ENCODE results near the gene C19orf85.

C19orf85 gene

GRCh38 chr19:55464662-55465054, at the start of gene C19orf85:
Gene C19orf85 (minus strand): TSS chr19:55464751. CDS start chr19:55464554, 197 bp downstream.
- Histone ChIP-seq H3K9ac (ENCODE audit: low read depth, low read length) (peak within 1 kb of the TSS; percentile 7; the same call in 1 of the 2 replicates), H3K36me3 (ENCODE audit: insufficient read depth, low read length) (no peaks in the 10 kb centered on the region), H4K20me1 (ENCODE audit: insufficient read depth, low read length) (0 out of 2 replicates have a peak, but pooled peaks cover 4% of the 10 kb centered on the region), H3K79me2 (ENCODE audit: insufficient read depth, low read length) (peaks cover 17% of the 10 kb centered on the region), H3K4me1 (ENCODE audit: insufficient read depth, low read length) (peaks cover 38% of the 10 kb centered on the region), H3K27me3 (ENCODE audit: insufficient read depth, low read length, poor library complexity) (no peaks in the 10 kb centered on the region), H3K4me3 (ENCODE audit: low read depth in 1 of 2, low read length in 2 of 2) (no peak within 1 kb of the TSS), H2AFZ (ENCODE audit: low read depth, low read length) (no peak within 1 kb of the TSS), H3K4me2 (ENCODE audit: insufficient read depth, low read length) (no peak within 1 kb of the TSS), H3K27ac (ENCODE audit: low read length) (no peak within 1 kb of the TSS), H3K9me3 (ENCODE audit: insufficient read depth, low read length, severe bottlenecking) (no peaks in the 10 kb centered on the region)
- DNase-seq (no peak), ATAC-seq (ENCODE audit: insufficient read depth, low read depth) (no peak)
- TF ChIP-seq CTCF (IDR thresholded peaks at IDR 0.05; ENCODE audit: borderline replicate concordance, extremely low read depth, low read length, poor library complexity, severe bottlenecking): no peak
- TF ChIP-seq EZH2 (IDR thresholded peaks at IDR 0.05; ENCODE audit: borderline replicate concordance, low read depth, low read length, severe bottlenecking): no peak

- TF ChIP-seq EZH2 (IDR thresholded peaks at IDR 0.05; ENCODE audit: borderline replicate concordance, low read depth, low read length, severe bottlenecking) (no peak), CTCF (IDR thresholded peaks at IDR 0.05; ENCODE audit: borderline replicate concordance, extremely low read depth, low read length, poor library complexity, severe bottlenecking) (no peak)
- DNase-seq: no peak
Observed at GRCh38 chr19:55508120-55508519, 43.6 kb upstream of the C19orf85 start.

DNA sequence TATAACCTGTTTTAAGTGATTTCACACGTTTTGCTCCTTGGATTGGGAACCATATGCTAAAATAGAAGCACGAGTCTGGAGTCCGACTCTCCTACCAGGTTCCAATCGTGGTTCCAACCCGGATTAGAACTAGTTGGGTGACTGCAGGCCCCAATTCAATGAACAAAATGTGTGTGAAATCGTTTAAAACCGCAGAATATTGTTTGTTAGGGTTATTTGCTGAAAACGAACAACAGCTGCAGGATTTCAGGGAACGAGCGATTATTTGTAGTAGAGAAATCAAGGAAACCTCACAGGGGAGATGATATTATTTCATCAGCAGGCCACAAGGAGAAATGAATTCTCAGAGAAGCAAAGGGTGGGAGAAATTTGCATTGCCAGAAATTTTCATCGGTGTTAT, 40.4 kb upstream of the C19orf85 start:
- H3K27me3 ChIP-seq (ENCODE audit: insufficient read depth, low read length, poor library complexity): no peaks in the 10 kb centered on the region

More at GRCh38 chr19:55508120-55508519, 43.6 kb upstream of the C19orf85 start:
- Histone ChIP-seq H3K4me3 (ENCODE audit: low read depth in 1 of 2, low read length in 2 of 2) (no peak overlapping the region), H3K27me3 (ENCODE audit: insufficient read depth, low read length, poor library complexity) (no peaks in the 10 kb centered on the region), H3K4me1 (ENCODE audit: insufficient read depth, low read length) (peaks cover 17% of the 10 kb centered on the region), H3K9ac (ENCODE audit: low read depth, low read length) (no peak overlapping the region), H3K9me3 (ENCODE audit: insufficient read depth, low read length, severe bottlenecking) (peaks cover 1% of the 10 kb centered on the region), H3K79me2 (ENCODE audit: insufficient read depth, low read length) (no peaks in the 10 kb centered on the region; the same call in 1 of the 2 replicates), H2AFZ (ENCODE audit: low read depth, low read length) (no peak overlapping the region), H3K4me2 (ENCODE audit: insufficient read depth, low read length) (no peak overlapping the region), H4K20me1 (ENCODE audit: insufficient read depth, low read length) (no peaks in the 10 kb centered on the region), H3K27ac (ENCODE audit: low read length) (no peak overlapping the region), H3K36me3 (ENCODE audit: insufficient read depth, low read length) (no peaks in the 10 kb centered on the region; the same call in 1 of the 2 replicates)
- no peak for ATAC-seq (ENCODE audit: insufficient read depth, low read depth)

More for the DNA sequence above, 40.4 kb upstream of the C19orf85 start:
- Histone ChIP-seq H3K79me2 (ENCODE audit: insufficient read depth, low read length) (no peaks in the 10 kb centered on the region; the same call in 1 of the 2 replicates), H2AFZ (ENCODE audit: low read depth, low read length) (no peak overlapping the region), H4K20me1 (ENCODE audit: insufficient read depth, low read length) (no peaks in the 10 kb centered on the region), H3K4me2 (ENCODE audit: insufficient read depth, low read length) (no peak overlapping the region), H3K4me1 (ENCODE audit: insufficient read depth, low read length) (peaks cover 27% of the 10 kb centered on the region), H3K4me3 (ENCODE audit: low read depth in 1 of 2, low read length in 2 of 2) (no peak overlapping the region), H3K27ac (ENCODE audit: low read length) (no peak overlapping the region), H3K9me3 (ENCODE audit: insufficient read depth, low read length, severe bottlenecking) (peaks cover 3% of the 10 kb centered on the region), H3K36me3 (ENCODE audit: insufficient read depth, low read length) (no peaks in the 10 kb centered on the region; the same call in 1 of the 2 replicates), H3K9ac (ENCODE audit: low read depth, low read length) (0 out of 2 replicates have a peak overlapping the region, but pooled peaks have one; percentile 3)
- no peak for DNase-seq
- no peak for ATAC-seq (ENCODE audit: insufficient read depth, low read depth)
- no peak for TF ChIP-seq CTCF (IDR thresholded peaks at IDR 0.05; ENCODE audit: borderline replicate concordance, extremely low read depth, low read length, poor library complexity, severe bottlenecking)
- TF ChIP-seq EZH2 (IDR thresholded peaks at IDR 0.05; ENCODE audit: borderline replicate concordance, low read depth, low read length, severe bottlenecking): no peak
